ENCODE results near the gene FRK.

FRK gene

GRCh38 chr6:115882174-115882573 lies 178.5 kb downstream of the FRK start:
- TF ChIP-seq CTCF (IDR thresholded peaks at IDR 0.05; ENCODE audit: borderline replicate concordance, insufficient read depth, low read depth, low read length) = no peak
- no peak overlapping the region for H3K4me3 ChIP-seq (ENCODE audit: low read depth, low read length)

Measured in GM12875 (cell line).